ENCODE data around the gene ZC3H8. TPM values are rescaled to one million over a fixed set of nuclear protein-coding genes. Genes with fewer than 3 reads are reported as not detected.

ZC3H8 gene
- total RNA-seq, 2 donors from 2014 or later, result 2.4 to 5.3 TPM

DNA sequence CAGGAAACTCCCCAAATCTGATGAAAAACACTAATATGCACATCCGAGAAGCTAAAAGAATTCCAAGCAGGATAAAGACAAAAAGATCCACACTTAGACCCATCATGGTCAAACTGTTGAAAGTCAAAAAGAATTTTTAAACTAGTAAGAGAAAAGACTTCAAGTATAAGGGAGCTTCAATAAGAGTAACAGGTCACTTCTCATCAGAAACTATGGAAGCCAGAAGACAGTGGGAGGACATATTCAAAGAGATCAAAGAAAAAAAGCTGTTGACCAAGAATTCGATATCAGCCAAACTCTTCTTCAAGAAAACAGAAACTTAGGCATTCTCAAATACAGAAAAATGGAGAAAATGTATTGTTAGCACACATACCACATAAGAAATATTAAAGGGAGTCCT is 50.4 kb downstream of the ZC3H8 start:
- Histone ChIP-seq H3K27ac (no peak overlapping the region), H3K36me3 (no peaks in the 10 kb centered on the region), H3K4me1 (ENCODE audit: control insufficient read depth in 1 of 2, low read depth in 2 of 2) (no peaks in the 10 kb centered on the region), H3K9me3 (peaks cover 12% of the 10 kb centered on the region), H3K4me3 (no peak overlapping the region), H3K27me3 (replicated peaks; ENCODE audit: insufficient read depth) (no peaks in the 10 kb centered on the region)
- DNase-seq (ENCODE audit: low spot score) (no peak), ATAC-seq (ENCODE audit: insufficient number of reproducible peaks, low FRiP score, low read depth) (no peak)
- TF ChIP-seq, protein P1, sequence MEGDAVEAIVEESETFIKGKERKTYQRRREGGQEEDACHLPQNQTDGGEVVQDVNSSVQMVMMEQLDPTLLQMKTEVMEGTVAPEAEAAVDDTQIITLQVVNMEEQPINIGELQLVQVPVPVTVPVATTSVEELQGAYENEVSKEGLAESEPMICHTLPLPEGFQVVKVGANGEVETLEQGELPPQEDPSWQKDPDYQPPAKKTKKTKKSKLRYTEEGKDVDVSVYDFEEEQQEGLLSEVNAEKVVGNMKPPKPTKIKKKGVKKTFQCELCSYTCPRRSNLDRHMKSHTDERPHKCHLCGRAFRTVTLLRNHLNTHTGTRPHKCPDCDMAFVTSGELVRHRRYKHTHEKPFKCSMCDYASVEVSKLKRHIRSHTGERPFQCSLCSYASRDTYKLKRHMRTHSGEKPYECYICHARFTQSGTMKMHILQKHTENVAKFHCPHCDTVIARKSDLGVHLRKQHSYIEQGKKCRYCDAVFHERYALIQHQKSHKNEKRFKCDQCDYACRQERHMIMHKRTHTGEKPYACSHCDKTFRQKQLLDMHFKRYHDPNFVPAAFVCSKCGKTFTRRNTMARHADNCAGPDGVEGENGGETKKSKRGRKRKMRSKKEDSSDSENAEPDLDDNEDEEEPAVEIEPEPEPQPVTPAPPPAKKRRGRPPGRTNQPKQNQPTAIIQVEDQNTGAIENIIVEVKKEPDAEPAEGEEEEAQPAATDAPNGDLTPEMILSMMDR (IDR thresholded peaks at IDR 0.05), result no peak

DNA sequence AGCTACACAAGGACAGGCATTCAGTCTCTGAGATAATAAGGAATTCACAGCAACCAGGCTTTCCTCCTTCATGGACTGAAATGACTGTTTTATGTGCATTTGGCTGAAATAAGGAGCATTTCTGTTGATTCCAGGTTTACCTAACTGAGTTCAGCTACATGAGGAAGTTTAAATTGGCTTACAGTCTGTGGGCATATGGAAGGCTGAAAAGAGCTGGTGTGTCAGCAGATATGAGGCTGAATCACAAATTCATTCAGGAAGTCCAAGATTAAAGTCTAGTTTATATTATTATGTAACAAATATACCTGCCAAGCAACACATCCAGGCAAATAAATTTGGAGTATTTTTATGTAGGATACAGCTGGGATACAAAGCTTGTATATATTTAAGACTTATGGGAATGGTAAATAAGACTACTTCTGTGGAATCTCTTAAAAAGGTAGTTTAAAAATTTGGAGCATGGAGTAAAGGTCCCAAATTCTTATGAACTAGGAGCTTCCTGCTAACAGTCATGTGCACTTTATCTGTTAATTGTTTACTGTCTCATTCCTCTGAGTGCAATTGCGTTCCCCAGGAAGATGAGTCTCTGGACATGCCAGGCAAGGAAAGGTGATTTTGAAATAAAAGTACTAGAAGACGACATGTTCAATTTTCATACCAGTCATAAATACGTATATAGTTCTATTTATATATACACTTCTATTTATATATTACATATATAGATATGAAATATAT is 53.0 kb downstream of the ZC3H8 start:
- DNase-seq (ENCODE audit: low spot score) (no peak), ATAC-seq (ENCODE audit: insufficient number of reproducible peaks, low FRiP score, low read depth) (no peak)
- H3K4me3 ChIP-seq, result no peak overlapping the region
- H3K9me3 ChIP-seq, result peaks cover 12% of the 10 kb centered on the region
- no peaks in the 10 kb centered on the region for H3K27me3 ChIP-seq (replicated peaks; ENCODE audit: insufficient read depth)
- TF ChIP-seq, protein P1 (IDR thresholded peaks at IDR 0.05), result no peak
- H3K4me1 ChIP-seq (ENCODE audit: control insufficient read depth in 1 of 2, low read depth in 2 of 2), result no peaks in the 10 kb centered on the region
- no peaks in the 10 kb centered on the region for H3K36me3 ChIP-seq
- no peak overlapping the region for H3K27ac ChIP-seq

DNA sequence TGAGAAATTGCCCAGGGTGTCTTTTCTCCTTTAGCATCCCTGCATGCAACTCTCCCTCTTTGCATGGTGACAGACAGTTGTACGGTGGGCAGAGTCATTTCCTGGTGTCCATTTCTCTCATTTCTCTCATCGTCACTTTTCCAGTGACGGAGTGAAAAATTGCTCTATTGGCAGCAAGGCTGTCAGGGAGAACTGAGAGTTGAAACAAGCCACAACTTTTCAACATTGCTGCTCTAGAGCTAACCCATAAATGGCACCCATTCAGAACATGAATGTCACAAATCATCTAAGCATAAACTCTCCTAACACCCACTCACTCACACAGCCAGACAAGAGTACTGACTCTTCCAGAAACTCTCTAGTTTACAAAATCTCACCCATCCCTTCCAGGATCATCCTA is 55.7 kb downstream of the ZC3H8 start:
- no peak overlapping the region for H3K27ac ChIP-seq
- no peaks in the 10 kb centered on the region for H3K36me3 ChIP-seq
- H3K9me3 ChIP-seq, result peaks cover 3% of the 10 kb centered on the region
- H3K4me3 ChIP-seq, result no peak overlapping the region
- ATAC-seq (ENCODE audit: insufficient number of reproducible peaks, low FRiP score, low read depth) (no peak), DNase-seq (ENCODE audit: low spot score) (no peak)
- no peaks in the 10 kb centered on the region for H3K27me3 ChIP-seq (replicated peaks; ENCODE audit: insufficient read depth)
- no peaks in the 10 kb centered on the region for H3K4me1 ChIP-seq (ENCODE audit: control insufficient read depth in 1 of 2, low read depth in 2 of 2)
- TF ChIP-seq, protein P1 (IDR thresholded peaks at IDR 0.05), result no peak

DNA sequence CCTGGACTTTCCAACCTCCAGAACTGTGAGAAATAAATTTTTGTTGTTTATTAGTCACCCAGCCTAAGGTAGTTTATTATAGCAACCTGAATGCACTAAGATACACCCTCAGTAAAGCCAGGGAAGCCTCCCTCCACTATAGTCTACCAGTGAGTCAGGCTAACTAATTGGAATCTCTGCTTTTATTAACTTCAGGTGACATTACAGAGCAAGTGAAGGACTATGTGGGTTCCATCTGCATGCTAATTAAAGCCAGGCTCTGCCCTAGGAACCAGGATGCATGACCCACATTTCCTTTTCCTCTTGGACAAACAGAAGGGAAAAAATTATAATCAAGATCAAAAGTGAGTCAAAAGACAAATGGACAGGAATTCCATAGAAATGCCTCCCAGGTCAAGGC is 56.1 kb downstream of the ZC3H8 start:
- Histone ChIP-seq H3K9me3 (no peaks in the 10 kb centered on the region), H3K36me3 (no peaks in the 10 kb centered on the region), H3K4me1 (ENCODE audit: control insufficient read depth in 1 of 2, low read depth in 2 of 2) (no peaks in the 10 kb centered on the region), H3K27me3 (replicated peaks; ENCODE audit: insufficient read depth) (no peaks in the 10 kb centered on the region), H3K4me3 (no peak overlapping the region), H3K27ac (no peak overlapping the region)
- DNase-seq (ENCODE audit: low spot score) (no peak), ATAC-seq (ENCODE audit: insufficient number of reproducible peaks, low FRiP score, low read depth) (no peak)
- TF ChIP-seq, protein P1 (IDR thresholded peaks at IDR 0.05), result no peak

DNA sequence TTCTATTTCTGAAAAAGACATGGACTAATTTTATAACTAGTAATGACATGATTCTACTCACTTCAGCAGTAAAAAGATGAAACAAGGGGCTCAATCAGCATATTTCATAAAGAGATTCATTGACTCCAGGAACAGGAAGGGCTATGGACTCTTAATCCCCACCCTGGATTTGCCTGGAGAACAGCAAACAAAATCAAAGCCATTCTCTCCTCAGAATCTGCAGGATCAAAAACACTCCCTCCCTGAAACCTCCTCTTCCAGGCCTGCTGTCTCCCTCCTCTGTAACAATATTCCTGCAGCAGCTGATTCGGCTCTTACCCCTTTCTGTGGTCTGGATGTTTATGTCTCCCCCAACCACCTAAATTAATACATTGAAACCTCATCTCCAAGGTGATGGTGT is 57.0 kb downstream of the ZC3H8 start:
- ATAC-seq (ENCODE audit: insufficient number of reproducible peaks, low FRiP score, low read depth), result no peak
- H3K4me1 ChIP-seq (ENCODE audit: control insufficient read depth in 1 of 2, low read depth in 2 of 2), result no peaks in the 10 kb centered on the region
- H3K27ac ChIP-seq, result no peak overlapping the region
- no peaks in the 10 kb centered on the region for H3K9me3 ChIP-seq
- H3K36me3 ChIP-seq, result no peaks in the 10 kb centered on the region
- H3K4me3 ChIP-seq, result no peak overlapping the region
- DNase-seq (ENCODE audit: low spot score), result no peak
- H3K27me3 ChIP-seq (replicated peaks; ENCODE audit: insufficient read depth), result no peaks in the 10 kb centered on the region
- TF ChIP-seq, protein P1 (IDR thresholded peaks at IDR 0.05), result no peak

Data from thoracic aorta (tissue), 2 donors.